T-cell (primary cell): ENCODE data around the gene PARP2. TPM values are rescaled to one million over a fixed set of nuclear protein-coding genes. Genes with fewer than 3 reads are reported as not detected.
A peak's percentile ranks its signal among the peaks of the same experiment; 100 is the strongest.

Experiments
- ATAC-seq, 4 experiments: fragments of 200-7000 bp in 3 of 4; fragments of 150-1000 bp in 1 of 4; cut with Tn5 transposase; replicated peaks in 1 of 4; 1 replicate in 3 of 4; 2 replicates in 1 of 4; pipeline ENCODE4 v1.10.0; 2021; ENCODE audit warnings: moderate library complexity in 3 of 4, mild to moderate bottlenecking in 2 of 4, moderate number of reproducible peaks in 1 of 4
- CTCF ChIA-PET, 2 donors: fragments of 300-600 bp; sonication (Branson Sonifier 250); formaldehyde crosslinking; loops; one replicate each; lab custom pipeline; 2022; ENCODE audit warnings: antibody characterized with exemption in 2 of 2; lab: Charles Lee
- POLR2A ChIA-PET, 2 donors: fragments of 300-600 bp; sonication (Branson Sonifier 250); formaldehyde crosslinking; loops; one replicate each; lab custom pipeline; 2022; ENCODE audit warnings: antibody characterized with exemption in 2 of 2; lab: Charles Lee
- DNase-seq, 35 experiments: peaks; one replicate each; pipeline versions ENCODE4 v3.0.0 to v3.0.0-alpha.2; 2013 to 2023
- H3K27ac ChIP-seq: one replicate; pipeline ENCODE4 v1.5.1; 2013; ENCODE audit warnings: low read length
- H3K27me3 ChIP-seq, 2 experiments: replicated peaks in 1 of 2; 1 replicate in 1 of 2; 2 replicates in 1 of 2; pipeline versions ENCODE4 v1.6.1 to v1.7.0; 2013; ENCODE audit warnings: low read length in 1 of 2, mixed read lengths in 1 of 2; ENCODE audit not compliant: control insufficient read depth in 2 of 2, insufficient read depth in 2 of 2; ENCODE audit errors: extremely low read depth in 1 of 2
- H3K36me3 ChIP-seq, 2 donors: 1 replicate in 1 of 2; 2 replicates in 1 of 2; pipeline versions ENCODE4 v1.6.1 to v1.7.0; 2013; ENCODE audit warnings: low read length in 1 of 2; ENCODE audit not compliant: control insufficient read depth in 2 of 2, insufficient read depth in 1 of 2; ENCODE audit errors: extremely low read depth in 1 of 2
- H3K4me1 ChIP-seq, 2 experiments: 1 replicate in 1 of 2; 2 replicates in 1 of 2; pipeline versions ENCODE4 v1.6.1 to v1.7.0; 2013; ENCODE audit warnings: low read length in 2 of 2, mixed read lengths in 1 of 2; ENCODE audit not compliant: insufficient read depth in 2 of 2, control insufficient read depth in 1 of 2; ENCODE audit errors: extremely low read depth in 1 of 2
- H3K4me3 ChIP-seq, 2 donors: 1 replicate in 1 of 2; 2 replicates in 1 of 2; pipeline versions ENCODE4 v1.5.1 to v1.7.0; 2013; ENCODE audit warnings: mild to moderate bottlenecking in 2 of 2, low read length in 1 of 2, moderate library complexity in 1 of 2; ENCODE audit not compliant: control insufficient read depth in 1 of 2; ENCODE audit errors: extremely low read depth in 1 of 2
- H3K9me3 ChIP-seq: 2 replicates; pipeline ENCODE4 v1.7.0; 2013
- H3K27ac Mint-ChIP-seq, 2 donors: one replicate each; pipeline ENCODE4 v1.8.0; 2020 to 2021; ENCODE audit warnings: mild to moderate bottlenecking in 2 of 2, mixed read lengths in 2 of 2
- H3K27me3 Mint-ChIP-seq, 2 donors: one replicate each; pipeline ENCODE4 v1.8.0; 2021 to 2022; ENCODE audit warnings: mixed read lengths in 2 of 2
- H3K36me3 Mint-ChIP-seq: one replicate; pipeline ENCODE4 v1.8.0; 2021; ENCODE audit warnings: mixed read lengths
- H3K4me1 Mint-ChIP-seq, 3 donors: one replicate each; pipeline ENCODE4 v1.8.0; 2020 to 2022; ENCODE audit warnings: mixed read lengths in 3 of 3, mild to moderate bottlenecking in 1 of 3
- H3K4me3 Mint-ChIP-seq, 3 donors: one replicate each; pipeline ENCODE4 v1.8.0; 2020 to 2022; ENCODE audit warnings: mild to moderate bottlenecking in 3 of 3, mixed read lengths in 3 of 3, moderate library complexity in 3 of 3
- H3K9me3 Mint-ChIP-seq, 3 donors: one replicate each; pipeline ENCODE4 v1.8.0; 2020 to 2022; ENCODE audit warnings: mixed read lengths in 3 of 3
- WGBS: methylation state at CpG from one replicate; pipeline ENCODE4 v1.1.5; 2013; ENCODE audit warnings: missing lambda C conversion rate; ENCODE audit not compliant: insufficient coverage; 5-methylcytosine and 5-hydroxymethylcytosine counted together
- total RNA-seq, 35 experiments: library from RNA in 6 of 35; stranded (reverse) in 6 of 35; fragments of 120-200 nt in 1 of 35; gene quantifications; one replicate each; pipeline versions ENCODE4 v1.2.1 to v1.2.4 and lab custom pipeline; 2013 to 2026

The PARP2 gene
- total RNA-seq, 5 donors from 2014 or later (not counting 1 experiment from before 2014, with no cell fraction given) = 14.6 to 21.8 (median 15.8) TPM

GRCh38 chr14:20376071-20376588, 32.7 kb downstream of the PARP2 start:
- Histone ChIP-seq H3K4me1 (no peaks in the 10 kb centered on the region), H3K27me3 (no peaks in the 10 kb centered on the region), H3K9me3 (no peaks in the 10 kb centered on the region), H3K4me3 (no peak overlapping the region), H3K36me3 (peaks cover 32 to 95% of the 10 kb centered on the region in 2 donors), H3K27ac (no peak overlapping the region)
- Mint-ChIP-seq H3K9me3 (no peaks in the 10 kb centered on the region), H3K27ac (no peak overlapping the region), H3K4me1 (no peaks in the 10 kb centered on the region), H3K36me3 (peaks cover 82% of the 10 kb centered on the region), H3K4me3 (no peak overlapping the region), H3K27me3 (no peaks in the 10 kb centered on the region)
- DNase-seq (no peak), ATAC-seq (no peak)
- POLR2A ChIA-PET = no interaction called here
- 97% methylated on average over 12 of the region's 12 CpGs for WGBS
- CTCF ChIA-PET = no interaction called here

- Mint-ChIP-seq H3K36me3 (peaks cover 79% of the 10 kb centered on the region), H3K27ac (no peak overlapping the region)
- CTCF ChIA-PET = no interaction called here
Observed at GRCh38 chr14:20377171-20377570, 33.7 kb downstream of the PARP2 start.

GRCh38 chr14:20379743-20380142, 36.3 kb downstream of the PARP2 start:
- CTCF ChIA-PET = no interaction called here
- POLR2A ChIA-PET = no interaction called here
- H3K36me3 Mint-ChIP-seq = peaks cover 77% of the 10 kb centered on the region

More at GRCh38 chr14:20377171-20377570, 33.7 kb downstream of the PARP2 start:
- no peak overlapping the region for H3K27ac ChIP-seq
- no peaks in the 10 kb centered on the region for H3K9me3 ChIP-seq
- peaks cover 43 to 95% of the 10 kb centered on the region in 2 donors for H3K36me3 ChIP-seq
- POLR2A ChIA-PET = no interaction called here
- Mint-ChIP-seq H3K27me3 (no peaks in the 10 kb centered on the region), H3K4me3 (no peak overlapping the region), H3K9me3 (no peaks in the 10 kb centered on the region), H3K4me1 (no peaks in the 10 kb centered on the region)
- no peak overlapping the region for H3K4me3 ChIP-seq
- no peaks in the 10 kb centered on the region for H3K27me3 ChIP-seq
- ATAC-seq (no peak), DNase-seq (no peak)
- H3K4me1 ChIP-seq = no peaks in the 10 kb centered on the region
- WGBS = no CpG with 5 or more reads among the region's 2 CpGs

GRCh38 chr14:20380681-20381080, 37.2 kb downstream of the PARP2 start:
- Histone ChIP-seq H3K4me1 (no peaks in the 10 kb centered on the region), H3K27ac (no peak overlapping the region), H3K36me3 (peaks cover 43 to 99% of the 10 kb centered on the region in 2 donors), H3K27me3 (no peaks in the 10 kb centered on the region), H3K4me3 (no peak overlapping the region), H3K9me3 (no peaks in the 10 kb centered on the region)
- H3K27me3 Mint-ChIP-seq = no peaks in the 10 kb centered on the region
- ATAC-seq (no peak), DNase-seq (no peak)
- H3K9me3 Mint-ChIP-seq = no peaks in the 10 kb centered on the region
- ChIA-PET CTCF (no interaction called here), POLR2A (no interaction called here)
- no peak overlapping the region for H3K4me3 Mint-ChIP-seq
- WGBS = 82% methylated on average over 5 of the region's 6 CpGs
- H3K4me1 Mint-ChIP-seq = no peaks in the 10 kb centered on the region
- peaks cover 77% of the 10 kb centered on the region for H3K36me3 Mint-ChIP-seq
- H3K27ac Mint-ChIP-seq = peak overlapping the region in 1 of 2 donors; percentile 8

More at GRCh38 chr14:20379743-20380142, 36.3 kb downstream of the PARP2 start:
- H3K4me1 ChIP-seq = no peaks in the 10 kb centered on the region
- H3K9me3 ChIP-seq = no peaks in the 10 kb centered on the region
- H3K27me3 Mint-ChIP-seq = no peaks in the 10 kb centered on the region
- no peaks in the 10 kb centered on the region for H3K9me3 Mint-ChIP-seq
- peak overlapping the region in 1 of 2 donors; percentile 34 for H3K27ac Mint-ChIP-seq
- DNase-seq (no peak), ATAC-seq (no peak)
- peaks cover 41 to 95% of the 10 kb centered on the region in 2 donors for H3K36me3 ChIP-seq
- WGBS = 86% methylated on average over 1 of the region's 1 CpG
- H3K27ac ChIP-seq = no peak overlapping the region
- H3K4me3 ChIP-seq = no peak overlapping the region
- no peaks in the 10 kb centered on the region for H3K4me1 Mint-ChIP-seq
- no peak overlapping the region for H3K4me3 Mint-ChIP-seq
- no peaks in the 10 kb centered on the region for H3K27me3 ChIP-seq

GRCh38 chr14:20381341-20381740, 37.9 kb downstream of the PARP2 start:
- POLR2A ChIA-PET = no interaction called here
- DNase-seq (no peak), ATAC-seq (no peak)
- no peak overlapping the region for H3K27ac Mint-ChIP-seq
- H3K27me3 Mint-ChIP-seq = no peaks in the 10 kb centered on the region
- Histone ChIP-seq H3K27ac (no peak overlapping the region), H3K4me3 (no peak overlapping the region), H3K4me1 (no peaks in the 10 kb centered on the region), H3K36me3 (peaks cover 43 to 99% of the 10 kb centered on the region in 2 donors), H3K27me3 (no peaks in the 10 kb centered on the region), H3K9me3 (no peaks in the 10 kb centered on the region)
- H3K4me1 Mint-ChIP-seq = no peaks in the 10 kb centered on the region
- WGBS = 99% methylated on average over 5 of the region's 7 CpGs
- H3K9me3 Mint-ChIP-seq = no peaks in the 10 kb centered on the region
- H3K36me3 Mint-ChIP-seq = peaks cover 79% of the 10 kb centered on the region
- H3K4me3 Mint-ChIP-seq = no peak overlapping the region
- CTCF ChIA-PET = no interaction called here

- Mint-ChIP-seq H3K36me3 (peaks cover 76% of the 10 kb centered on the region), H3K9me3 (no peaks in the 10 kb centered on the region), H3K4me1 (no peaks in the 10 kb centered on the region), H3K4me3 (no peak overlapping the region), H3K27ac (peak overlapping the region in 1 of 2 donors; percentile 57), H3K27me3 (no peaks in the 10 kb centered on the region)
- Histone ChIP-seq H3K27ac (no peak overlapping the region), H3K9me3 (no peaks in the 10 kb centered on the region), H3K4me1 (no peaks in the 10 kb centered on the region), H3K4me3 (no peak overlapping the region), H3K36me3 (peaks cover 40 to 99% of the 10 kb centered on the region in 2 donors), H3K27me3 (no peaks in the 10 kb centered on the region)
- ATAC-seq (no peak), DNase-seq (no peak)
- CTCF ChIA-PET = no interaction called here
- 94% methylated on average over 11 of the region's 12 CpGs for WGBS
- POLR2A ChIA-PET = no interaction called here
Observed at GRCh38 chr14:20382526-20382925, 39.1 kb downstream of the PARP2 start.
